GM18951 (cell line): Measurements from ENCODE around the gene LINGO4.

Experiments used
- POLR2A ChIP-seq: IDR thresholded peaks from 4 replicates; pipeline ENCODE4 v1.6.1; 2011; ENCODE audit warnings: mild to moderate bottlenecking; ENCODE audit not compliant: insufficient read length, insufficient read depth; ENCODE audit errors: extremely low read depth
- in situ Hi-C: fragments of 300-500 bp; cut with MboI; formaldehyde crosslinking; loops from one replicate; pipeline ENCODE4 v1.12.0; 2022; ENCODE audit warnings: low sequenced_read_pairs, mixed read lengths, inconsistent platforms; ENCODE audit not compliant: unreplicated experiment

LINGO4 gene

DNA sequence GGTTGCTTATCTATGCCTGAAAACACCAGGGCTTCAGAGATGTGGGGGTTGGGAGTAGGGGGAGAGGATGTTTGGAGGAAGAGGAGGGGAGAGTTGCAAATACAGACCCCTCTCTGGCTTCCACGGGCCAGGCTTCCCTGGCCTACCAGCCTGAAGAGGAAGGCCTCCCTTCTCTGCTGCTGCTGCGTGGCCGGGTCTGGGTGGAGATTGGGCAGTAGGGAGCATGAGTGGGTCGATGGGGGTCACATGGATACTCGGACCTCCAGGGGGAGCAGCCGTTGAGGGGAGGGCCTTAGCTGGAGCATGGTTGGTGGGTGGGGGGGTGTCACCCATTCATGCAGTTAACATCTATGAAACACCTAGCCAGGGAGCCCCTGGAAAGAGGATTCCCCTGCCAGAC lies 24.8 kb upstream of the LINGO4 start:
- no peak for TF ChIP-seq POLR2A
- in situ Hi-C loops, result loop anchor here (25.0 kb wide), 1 partner anchor 243 kb away; no protein-coding TSS in a partner anchor

DNA sequence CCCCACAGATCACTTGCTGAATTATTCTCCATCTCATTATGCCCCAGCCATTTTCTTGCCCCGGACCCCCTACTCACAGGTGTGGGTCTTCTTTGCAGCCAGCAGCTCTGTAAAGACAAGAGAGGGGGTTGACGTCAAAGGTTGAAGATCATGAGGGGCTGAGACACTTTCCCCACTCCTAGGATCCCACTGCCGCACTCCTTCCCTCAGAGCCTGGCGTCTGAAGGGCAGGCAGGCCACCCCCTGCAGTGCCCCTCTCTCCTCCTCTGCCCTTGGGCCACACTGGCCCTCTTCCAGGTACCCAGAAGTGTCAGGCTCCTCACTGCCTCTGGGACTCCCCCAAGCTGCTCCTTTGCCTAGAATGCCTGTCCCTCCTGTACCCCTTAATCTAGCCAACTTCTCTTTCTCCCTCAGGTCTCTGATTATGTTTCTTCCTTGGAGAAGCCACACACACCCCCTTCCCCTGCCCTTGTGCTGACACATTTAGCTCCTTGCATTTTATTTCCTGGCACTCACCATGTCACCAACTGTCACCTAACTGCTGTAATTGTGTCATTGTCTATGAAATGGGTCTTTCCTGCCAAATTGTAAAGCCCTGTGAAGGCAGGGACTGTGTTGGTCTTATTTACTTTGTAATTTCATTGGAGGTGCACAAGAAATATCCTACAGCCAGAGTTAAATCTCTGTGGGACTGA lies 24.3 kb upstream of the LINGO4 start:
- TF ChIP-seq POLR2A, result no peak
- in situ Hi-C loops, result loop anchor here (25.0 kb wide), 1 partner anchor 242 kb away; no protein-coding TSS in a partner anchor

DNA sequence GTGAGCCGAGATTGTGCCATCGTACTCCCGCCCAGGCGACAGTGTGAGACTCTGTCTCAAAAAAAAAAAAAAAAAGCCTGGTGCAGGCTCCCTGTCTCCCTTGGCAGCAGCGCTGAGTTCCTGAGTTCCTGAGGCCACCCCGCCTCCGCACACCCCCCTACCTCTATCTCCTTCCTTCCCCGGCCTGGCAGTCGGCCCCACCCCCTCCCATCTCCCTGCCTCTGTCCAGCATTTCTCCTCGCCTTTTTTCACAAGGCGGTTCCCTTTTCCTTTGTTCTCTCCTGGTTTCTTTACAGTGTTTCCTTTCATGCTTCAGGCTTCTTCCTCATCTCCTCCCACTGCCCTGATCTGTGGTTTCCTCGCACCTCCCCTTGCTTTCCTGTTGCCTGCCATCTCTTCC lies 23.7 kb upstream of the LINGO4 start:
- in situ Hi-C loops, result loop anchor here (25.0 kb wide), 1 partner anchor 242 kb away; no protein-coding TSS in a partner anchor
- TF ChIP-seq POLR2A, result no peak

DNA sequence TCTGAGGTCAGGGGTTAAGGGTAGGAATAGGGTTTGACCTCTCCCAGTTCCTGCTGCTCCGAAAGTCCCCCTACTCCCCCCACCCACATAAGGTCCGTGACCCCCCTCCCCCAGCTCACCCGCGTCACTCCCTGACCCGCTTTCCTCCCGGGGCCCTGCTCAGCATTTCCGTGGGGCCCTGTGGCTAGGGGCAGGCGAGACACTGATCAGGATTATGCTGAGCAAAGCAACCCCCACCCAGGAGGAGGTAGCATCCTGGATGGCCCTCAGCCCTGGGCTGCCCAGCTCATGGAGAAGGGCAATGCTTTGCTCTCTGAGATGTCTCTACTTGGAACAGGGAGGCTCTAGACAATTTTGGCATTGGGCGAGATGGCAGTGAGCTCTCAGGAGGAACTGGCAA lies 22.6 kb upstream of the LINGO4 start:
- in situ Hi-C loops, result loop anchor here (25.0 kb wide), 1 partner anchor 241 kb away; no protein-coding TSS in a partner anchor
- TF ChIP-seq POLR2A, result no peak

DNA sequence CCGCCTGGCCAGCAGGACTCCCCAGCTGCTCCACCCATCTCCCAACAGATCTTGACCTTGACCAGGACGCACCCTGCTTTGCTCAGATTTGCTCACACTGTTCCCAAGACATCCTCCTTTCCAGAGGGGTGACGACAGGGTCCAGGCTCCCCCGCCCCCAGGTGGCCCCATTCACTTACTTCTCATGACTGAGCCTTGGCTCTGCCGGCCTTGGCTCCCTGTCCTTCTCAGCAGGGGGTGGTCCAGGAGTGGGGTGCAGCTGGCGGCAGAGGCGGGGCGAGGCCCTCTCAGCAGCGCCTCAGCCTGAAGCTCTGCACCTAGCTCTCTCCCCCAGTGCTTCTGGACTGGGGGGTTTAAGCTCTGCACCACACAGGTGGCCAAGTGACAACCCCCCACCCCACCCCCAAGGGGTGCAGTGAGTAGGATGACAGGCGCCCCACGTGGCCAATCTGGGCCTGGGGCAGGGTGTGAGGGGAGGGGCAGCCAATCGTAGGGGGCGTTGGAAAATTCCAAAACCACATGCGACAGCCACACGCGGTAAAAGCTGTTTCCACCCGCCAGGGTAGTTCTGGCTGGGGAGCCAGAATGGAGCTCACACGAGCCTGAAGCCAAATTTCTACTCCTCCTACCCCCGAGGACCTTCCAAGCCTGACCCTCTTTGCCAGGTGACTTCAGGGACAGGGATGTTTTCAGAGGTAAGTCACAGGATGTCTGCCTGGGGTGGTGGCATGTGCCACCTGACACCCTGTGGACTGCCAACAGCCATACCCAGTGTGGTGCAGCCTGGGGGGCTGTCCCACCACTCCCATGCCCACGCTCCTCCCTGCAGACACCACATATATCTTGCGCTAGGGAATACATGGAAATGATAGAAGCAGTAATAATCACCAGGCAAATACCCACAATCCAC lies 20.8 kb upstream of the LINGO4 start:
- TF ChIP-seq POLR2A, result no peak

DNA sequence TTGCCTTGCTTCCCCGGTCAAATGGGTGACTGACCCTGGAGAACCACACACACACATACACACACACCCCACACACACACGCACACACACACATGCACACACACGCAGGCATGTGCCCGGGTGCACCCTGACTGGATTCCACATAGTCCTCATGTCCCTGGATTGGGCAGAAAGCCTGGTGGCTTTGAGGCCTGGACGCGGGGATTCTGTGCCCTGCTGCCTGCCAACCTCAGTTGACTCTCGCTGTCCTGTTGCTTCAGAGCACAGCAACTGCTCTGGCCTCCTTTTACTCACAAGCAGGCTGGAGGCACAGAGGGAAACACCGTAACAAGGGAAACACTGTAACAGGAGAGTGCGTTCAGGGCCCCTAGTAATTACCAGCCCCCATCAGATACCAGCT lies 20.0 kb upstream of the LINGO4 start:
- in situ Hi-C loops, result loop anchor here (25.0 kb wide), 1 partner anchor 238 kb away; no protein-coding TSS in a partner anchor
- TF ChIP-seq POLR2A, result no peak

More for the DNA sequence above, 20.8 kb upstream of the LINGO4 start:
- in situ Hi-C loops, result loop anchor here (25.0 kb wide), 1 partner anchor 239 kb away; no protein-coding TSS in a partner anchor

DNA sequence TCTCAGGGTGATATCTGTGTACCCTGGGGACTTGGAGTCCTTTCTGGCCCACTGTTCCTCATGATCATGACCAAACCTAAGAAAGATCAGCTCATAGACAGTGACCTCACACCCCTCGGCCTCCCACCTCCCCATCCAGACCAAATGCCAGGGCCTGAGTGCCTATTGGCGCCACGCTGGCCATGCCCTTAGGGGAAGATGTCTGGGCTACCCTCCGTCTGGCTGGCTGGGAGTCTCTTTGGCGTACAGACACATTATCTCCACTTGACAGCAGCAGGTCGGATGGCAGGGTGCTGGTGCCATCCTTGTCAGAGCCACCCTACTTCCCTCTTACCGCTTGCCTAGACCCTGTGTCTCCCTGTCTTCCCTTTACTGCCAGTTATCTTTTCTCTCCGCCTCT lies 18.0 kb upstream of the LINGO4 start:
- no peak for TF ChIP-seq POLR2A
- in situ Hi-C loops, result no loop called here

DNA sequence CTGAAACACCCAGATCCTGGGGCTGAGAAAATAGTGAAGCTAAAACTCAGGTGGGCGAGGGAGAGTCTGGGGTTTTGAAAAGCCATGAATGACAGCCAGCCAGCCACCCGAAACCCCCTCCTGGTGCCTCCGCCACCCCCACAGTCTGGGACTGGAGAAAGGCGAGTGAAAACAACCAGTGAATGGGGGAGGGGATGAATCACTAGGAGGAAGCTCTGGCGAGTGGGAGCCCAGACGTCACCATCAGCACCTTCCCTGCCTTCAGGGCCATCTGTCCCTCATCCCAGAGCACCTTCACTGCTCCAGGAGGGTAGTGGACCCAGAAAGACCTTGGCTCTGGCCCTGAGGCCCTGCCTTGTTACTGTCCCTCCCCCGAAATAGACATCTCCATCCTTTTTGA lies 17.2 kb upstream of the LINGO4 start:
- no peak for TF ChIP-seq POLR2A
- in situ Hi-C loops, result no loop called here

DNA sequence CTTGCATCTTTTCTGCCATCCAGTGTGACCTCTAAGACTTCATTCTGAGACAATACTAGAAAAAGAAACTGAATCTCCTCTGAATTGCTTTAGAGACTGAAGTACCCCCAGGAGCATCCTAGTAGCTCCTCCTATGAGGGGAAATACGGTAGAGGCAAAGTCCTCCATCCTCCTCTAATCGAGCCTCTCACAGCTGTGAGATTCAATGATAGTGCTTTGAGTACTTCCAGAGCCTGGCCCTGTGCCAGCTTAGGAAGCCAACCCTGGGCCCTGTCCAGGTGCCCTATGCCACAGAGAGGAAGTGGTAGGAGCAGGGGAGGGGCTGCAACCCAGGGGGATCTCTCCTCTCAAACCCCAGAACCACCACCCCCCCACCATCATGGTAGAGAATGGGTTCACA lies 15.7 kb upstream of the LINGO4 start:
- no peak for TF ChIP-seq POLR2A
- in situ Hi-C loops, result no loop called here

DNA sequence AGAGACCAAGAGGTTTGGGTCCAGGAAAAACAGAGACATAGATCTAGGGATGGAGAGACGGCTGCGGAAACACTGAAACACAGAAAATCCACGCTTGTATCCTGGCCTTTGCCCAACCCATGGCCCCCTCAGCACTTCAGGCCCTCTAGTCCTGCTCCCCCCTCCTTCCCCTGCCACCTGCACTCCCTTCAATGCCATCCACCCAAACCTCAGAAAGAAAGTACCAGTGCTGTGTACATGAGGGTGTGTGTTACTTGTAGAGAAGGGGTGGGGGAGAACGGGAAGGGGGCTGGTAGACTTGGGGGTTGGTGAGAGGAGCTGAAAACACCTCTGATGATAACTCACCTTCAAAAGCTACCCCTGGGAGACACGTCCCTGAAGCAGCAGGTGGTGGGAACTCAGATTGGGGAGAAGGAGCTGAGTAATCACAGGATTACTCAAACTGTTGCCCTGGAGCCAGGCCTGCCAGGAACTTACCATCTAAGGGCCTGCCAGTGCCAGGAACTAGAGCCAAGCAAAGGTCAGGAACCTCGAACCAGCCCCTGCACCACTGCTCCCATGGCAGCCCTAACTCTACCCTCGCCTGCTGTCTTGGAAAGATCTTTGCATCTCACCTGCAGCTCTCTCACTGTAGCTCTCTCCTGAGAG lies 14.9 kb upstream of the LINGO4 start:
- TF ChIP-seq POLR2A, result no peak
- in situ Hi-C loops, result no loop called here

DNA sequence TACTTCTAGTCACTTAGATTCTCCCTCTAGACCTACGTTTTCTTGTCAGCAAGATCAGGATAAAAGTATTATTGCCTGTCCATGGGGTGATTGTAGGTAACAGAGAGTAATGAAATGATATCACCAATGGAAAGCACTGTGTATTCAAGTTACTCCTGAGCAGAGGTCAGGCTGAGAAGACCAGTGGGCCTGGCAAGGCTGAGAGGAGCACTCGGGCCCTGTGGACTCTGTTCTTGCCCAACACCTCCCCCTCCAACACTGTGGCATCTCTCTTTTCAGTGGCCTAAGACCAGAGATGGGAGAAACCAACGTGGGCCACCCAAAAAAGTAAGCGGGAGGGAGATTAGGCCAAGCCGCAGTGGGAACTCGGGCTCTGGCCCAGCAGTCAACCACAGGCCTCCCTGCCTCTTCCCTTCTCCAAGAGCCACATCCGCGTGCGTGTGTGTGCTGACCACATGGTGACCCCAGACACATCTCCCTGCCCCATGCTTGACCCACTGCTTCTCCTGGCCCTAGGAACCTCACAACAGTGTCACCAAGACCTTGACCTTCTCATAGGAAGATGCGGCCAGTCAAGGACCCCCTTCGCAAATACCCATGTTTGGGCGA lies 14.1 kb upstream of the LINGO4 start:
- no peak for TF ChIP-seq POLR2A
- in situ Hi-C loops, result no loop called here

DNA sequence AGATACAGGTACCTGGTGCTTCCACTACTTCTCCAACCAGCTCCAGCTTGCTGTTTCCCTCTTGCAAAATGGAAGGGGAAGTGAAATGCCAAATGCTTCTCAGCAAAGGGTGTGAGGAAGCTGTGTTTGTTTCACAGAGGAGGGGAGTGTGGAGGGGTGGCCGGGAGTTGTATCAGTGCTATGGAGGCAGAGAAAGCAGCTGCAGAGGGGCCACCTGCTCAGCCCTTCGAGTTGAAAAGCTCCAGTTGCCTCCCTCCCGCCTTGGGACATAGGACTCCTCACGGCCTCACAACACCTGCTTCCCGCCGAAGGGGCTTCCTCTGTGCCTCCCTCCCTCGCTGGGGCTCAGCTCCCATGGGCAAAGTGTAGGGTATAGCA lies 12.1 kb upstream of the LINGO4 start:
- in situ Hi-C loops, result no loop called here
- no peak for TF ChIP-seq POLR2A
